HG03571 (cell line): Measurements from ENCODE around the gene STUM.

Experiments used
- ATAC-seq: cut with Tn5 transposase; IDR thresholded peaks from one replicate; pipeline ENCODE4 v1.9.1; 2021; ENCODE audit not compliant: unreplicated experiment

The STUM gene

DNA sequence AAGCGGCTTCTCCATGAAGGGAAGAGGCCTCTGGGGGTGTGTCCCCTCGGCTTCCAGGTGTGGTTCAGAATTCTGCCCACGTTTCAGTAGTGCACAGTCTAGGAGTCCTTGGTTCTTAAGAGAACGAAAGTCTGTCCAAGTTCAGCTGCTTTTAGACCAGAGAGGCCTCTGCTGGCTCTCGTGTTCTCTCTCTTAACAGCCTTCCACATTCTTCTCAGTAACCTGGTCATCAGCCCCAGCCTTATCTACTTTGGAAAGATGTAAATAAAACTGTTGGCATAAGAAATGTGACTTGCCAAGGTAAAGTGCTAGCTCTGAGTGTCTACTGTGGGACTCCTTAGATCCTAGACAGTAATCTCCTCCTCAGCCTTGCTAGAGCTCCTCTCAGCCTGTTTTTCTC, 15.3 kb upstream of the STUM start:
- ATAC-seq: no peak

DNA sequence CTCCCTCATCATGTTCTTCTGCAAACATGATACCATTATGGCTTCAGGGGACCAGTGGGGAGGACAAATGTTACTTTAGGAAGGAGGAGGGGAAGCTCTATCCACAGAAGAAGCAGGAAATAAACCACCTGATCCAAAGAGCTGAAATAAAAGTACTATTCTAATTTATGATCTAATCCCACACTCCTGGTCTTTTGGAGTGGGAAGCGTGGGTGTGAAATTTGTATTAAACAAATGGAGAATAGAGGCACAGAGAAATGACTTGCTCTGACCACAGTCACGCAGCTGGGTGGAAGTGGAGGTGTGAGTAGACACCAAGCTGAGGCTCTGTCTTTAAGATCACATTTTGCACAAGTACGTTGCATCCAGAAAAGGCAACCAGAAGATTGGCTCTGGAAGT, 14.5 kb upstream of the STUM start:
- ATAC-seq: no peak

DNA sequence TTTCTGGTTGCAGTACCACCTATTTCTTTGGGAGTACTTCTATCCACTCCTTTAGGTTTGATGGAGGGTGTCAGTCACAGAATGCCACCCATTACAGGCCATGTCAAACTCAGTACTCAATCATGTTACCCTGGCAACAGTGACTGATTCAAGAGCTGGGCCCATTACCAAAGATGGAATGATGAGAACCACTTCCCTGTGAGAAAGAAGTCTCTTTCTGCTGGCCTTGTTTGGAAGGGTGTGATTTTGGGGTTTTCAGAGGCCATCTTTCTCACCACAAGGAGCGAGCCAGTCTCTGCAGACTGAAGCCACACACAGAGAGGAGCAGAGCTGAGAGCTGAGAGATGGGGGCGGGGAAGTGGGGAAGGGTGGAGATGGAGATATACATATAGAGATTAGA, 13.9 kb upstream of the STUM start:
- ATAC-seq: no peak

GRCh38 chr1:226535666-226536065, 12.9 kb upstream of the STUM start:
- ATAC-seq: no peak

DNA sequence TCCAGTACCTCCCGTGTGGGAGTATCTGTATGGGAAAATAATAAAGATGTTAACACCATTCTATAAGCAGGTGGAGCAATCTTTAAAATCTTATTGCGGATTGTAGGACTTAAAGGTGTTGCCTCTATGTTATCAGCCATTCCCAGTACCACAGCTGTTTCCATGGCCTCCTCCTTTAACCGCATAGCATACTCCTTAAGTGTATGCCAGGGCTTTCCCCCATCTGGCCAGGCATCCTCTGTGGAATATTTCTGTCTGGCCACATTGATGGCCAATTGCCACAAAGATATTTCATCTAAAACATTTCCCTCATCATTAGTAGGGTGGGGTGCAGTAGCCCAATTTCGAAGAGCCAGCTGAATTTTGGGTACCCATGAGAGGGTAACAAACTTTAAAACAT, 7.3 kb upstream of the STUM start:
- ATAC-seq: no peak

GRCh38 chr1:226541631-226542622, 6.6 kb upstream of the STUM start:
- no peak for ATAC-seq

DNA sequence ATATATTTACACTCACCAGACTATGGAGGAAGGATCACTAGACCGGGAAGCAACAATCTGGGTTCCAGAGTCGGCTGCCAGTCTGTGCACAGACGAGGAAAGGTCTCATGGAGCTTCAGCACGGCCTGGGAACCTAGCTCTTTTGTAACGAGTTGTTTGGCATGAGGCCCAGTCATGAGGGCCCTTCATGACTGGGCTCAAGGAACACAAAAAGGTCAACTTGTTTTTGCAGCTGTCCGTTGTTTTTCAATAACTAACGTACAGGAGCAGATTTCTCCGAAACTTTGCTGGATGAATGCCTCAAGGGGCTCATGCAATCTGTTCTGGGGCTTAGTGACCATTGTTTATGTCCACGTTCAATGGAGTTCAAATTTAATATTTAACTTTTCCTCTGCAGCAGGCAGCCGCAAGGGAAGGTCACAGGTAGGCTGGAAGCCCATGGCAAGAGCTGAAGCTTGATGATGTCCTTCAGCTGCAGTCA, 5.9 kb upstream of the STUM start:
- ATAC-seq: no peak

- no peak for ATAC-seq
These were observed 2.5 kb upstream of the STUM start for GRCh38 chr1:226545836-226546596.

DNA sequence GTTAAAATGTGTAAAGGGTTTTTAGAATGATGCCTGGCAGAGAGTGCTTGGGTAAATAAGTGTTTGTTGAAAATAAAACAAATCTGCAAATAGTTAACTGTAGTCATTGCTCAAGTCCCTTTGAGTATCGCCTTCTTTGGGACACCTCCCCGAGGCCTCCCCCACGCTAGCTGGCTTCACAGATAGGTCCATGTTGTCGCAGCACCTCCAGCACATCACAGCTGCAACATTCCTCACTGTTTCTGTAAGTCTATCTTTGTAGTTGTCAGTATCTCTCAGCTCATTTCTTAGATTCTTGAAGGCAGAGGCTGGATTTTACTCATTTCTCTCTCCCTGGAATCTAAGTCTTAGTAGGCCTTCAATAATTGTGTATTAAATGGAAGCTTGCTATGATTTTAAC, 1.6 kb upstream of the STUM start:
- no peak for ATAC-seq

GRCh38 chr1:226547754-226548191, 791 bp upstream of the STUM start:
- no peak for ATAC-seq

- ATAC-seq: no peak
These were observed 751 bp downstream of the STUM start for GRCh38 chr1:226549094-226549936.

DNA sequence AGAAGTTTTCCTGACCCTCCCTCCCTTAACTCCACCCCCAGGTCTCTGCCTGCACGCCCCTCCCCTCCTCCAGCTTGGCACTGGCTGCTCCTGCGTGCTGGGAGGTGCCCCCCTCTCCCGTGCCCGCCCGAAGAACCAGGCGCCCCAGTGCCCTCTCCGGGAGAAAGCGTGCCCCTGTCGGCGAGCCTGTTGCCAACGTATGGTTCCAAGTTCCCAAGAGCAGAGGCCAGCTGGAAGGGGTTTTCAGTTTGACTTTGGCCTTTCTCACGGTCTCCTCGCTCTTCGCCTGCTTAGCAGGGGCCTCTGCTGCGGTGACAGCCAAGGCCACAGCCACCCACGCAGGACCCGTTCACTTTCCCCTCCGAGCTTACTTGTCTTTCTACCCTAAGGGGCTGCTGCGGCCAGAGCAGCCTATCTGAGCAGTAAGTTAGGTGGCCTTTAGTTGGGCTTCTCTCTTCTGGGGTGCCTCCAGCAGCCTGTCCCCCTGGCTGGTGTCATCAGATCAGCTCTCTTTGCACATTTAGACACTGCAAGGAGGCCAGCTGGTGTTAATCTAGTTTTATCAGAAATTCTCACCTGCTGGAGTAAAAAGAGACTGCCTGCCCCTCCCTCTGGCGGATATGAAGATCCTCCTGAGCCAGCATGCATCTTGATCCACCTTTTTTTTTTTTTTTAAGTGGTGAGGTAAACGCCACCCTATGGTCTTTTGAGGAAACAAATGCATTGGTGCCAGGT, 1.5 kb downstream of the STUM start:
- ATAC-seq: no peak

- ATAC-seq: no peak
These were observed 2.1 kb downstream of the STUM start for GRCh38 chr1:226550672-226551041.

GRCh38 chr1:226551299-226551698, 2.7 kb downstream of the STUM start:
- no peak for ATAC-seq

GRCh38 chr1:226552061-226552460, 3.5 kb downstream of the STUM start:
- ATAC-seq: no peak

DNA sequence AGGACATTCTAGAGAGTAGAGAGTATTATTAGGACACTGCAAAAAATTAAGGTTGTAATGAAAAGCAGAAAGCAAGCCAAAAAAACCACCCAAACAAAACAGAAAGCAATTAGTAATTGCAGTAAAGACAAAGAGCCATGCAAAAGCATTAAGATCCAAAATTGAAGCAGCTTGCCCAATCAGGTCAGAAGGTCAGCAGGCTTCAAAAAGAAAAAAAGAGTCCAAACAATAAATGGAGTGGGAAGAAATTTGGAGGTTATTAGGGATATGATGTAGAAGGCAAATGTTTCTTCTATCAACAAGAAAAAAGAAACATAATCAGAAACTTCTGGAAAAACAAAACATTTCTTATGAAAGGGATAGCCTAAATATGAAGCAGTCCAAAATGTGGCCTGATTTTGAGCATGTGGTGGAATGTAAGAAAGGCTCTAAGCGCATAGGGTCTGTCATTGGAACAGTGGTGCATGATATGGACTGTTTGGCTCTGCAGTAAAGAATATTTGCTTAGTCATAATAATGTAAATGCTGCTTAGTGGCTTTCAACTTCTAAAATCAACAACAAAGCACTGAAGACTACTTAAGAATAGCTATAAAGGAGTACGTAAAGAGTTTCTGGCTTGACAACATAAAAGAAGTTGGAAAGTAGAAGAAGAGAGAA, 4.8 kb downstream of the STUM start:
- ATAC-seq: no peak

- ATAC-seq: no peak
These were observed 5.3 kb downstream of the STUM start for GRCh38 chr1:226553924-226554282.

DNA sequence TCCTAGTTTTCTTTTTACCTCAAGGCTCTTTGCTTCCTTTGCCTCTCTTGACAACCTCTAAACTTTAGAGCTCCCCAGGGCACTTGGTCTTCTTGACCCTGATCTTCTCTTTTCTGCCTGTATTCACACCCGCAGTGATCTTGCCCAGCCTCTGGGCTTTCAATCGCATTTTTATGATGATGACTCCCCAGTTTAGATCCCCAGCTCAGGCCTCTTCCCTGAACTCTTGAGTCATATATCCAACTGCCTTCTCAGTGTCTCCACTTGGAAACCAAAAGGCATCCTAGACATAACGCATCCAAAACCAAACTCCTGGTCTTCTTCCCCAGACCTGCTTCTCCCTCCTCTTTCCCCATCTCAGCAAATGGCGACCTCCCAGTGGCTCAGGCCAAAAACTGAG, 6.5 kb downstream of the STUM start:
- ATAC-seq: no peak

GRCh38 chr1:226557424-226557823, 8.9 kb downstream of the STUM start:
- ATAC-seq: no peak
